ENCODE data around the gene SETD5. TPM values are rescaled to one million over a fixed set of nuclear protein-coding genes. Genes with fewer than 3 reads are reported as not detected.
A peak's percentile ranks its signal among the peaks of the same experiment; 100 is the strongest.

SETD5 gene
- total RNA-seq, 4 donors from 2014 or later, result 96.9 to 130 (median 115) TPM

- DNase-seq (ENCODE audit: low spot score in 2 of 2), result no peak
- H3K4me1 ChIP-seq, result peaks cover 0 to 95% (median 37%) of the 10 kb centered on the region in 4 donors
- H3K4me3 ChIP-seq, result no peak overlapping the region
- 68 to 71% methylated on average over 1 of the region's 1 CpG for WGBS, 2 donors
- no peaks in the 10 kb centered on the region for H3K36me3 ChIP-seq
- TF ChIP-seq EP300 (IDR thresholded peaks at IDR 0.05) (no peak), CTCF (IDR thresholded peaks at IDR 0.05) (no peak), POLR2A (IDR thresholded peaks at IDR 0.05) (no peak)
- no peaks in the 10 kb centered on the region for H3K9me3 ChIP-seq
- H3K27ac ChIP-seq, result no peak overlapping the region
- H3K27me3 ChIP-seq, result no peaks in the 10 kb centered on the region
Observed at GRCh38 chr3:9408546-9408945, 11.1 kb downstream of the SETD5 start.

- no peak for TF ChIP-seq EP300 (IDR thresholded peaks at IDR 0.05)
- DNase-seq (ENCODE audit: low spot score in 2 of 2), result no peak
- H3K27me3 ChIP-seq, result no peaks in the 10 kb centered on the region
- H3K27ac ChIP-seq, result peak overlapping the region in 2 of 4 donors; percentile 8 to 12
- 76 to 80% methylated on average over 6 of the region's 6 CpGs for WGBS, 2 donors
- peaks cover 0 to 94% (median 22%) of the 10 kb centered on the region in 4 donors for H3K4me1 ChIP-seq
- no peak overlapping the region for H3K4me3 ChIP-seq
- H3K36me3 ChIP-seq, result no peaks in the 10 kb centered on the region
- no peaks in the 10 kb centered on the region for H3K9me3 ChIP-seq
Observed at GRCh38 chr3:9409981-9410854, 12.8 kb downstream of the SETD5 start.

GRCh38 chr3:9411302-9411701 is 13.9 kb downstream of the SETD5 start:
- Histone ChIP-seq H3K27me3 (no peaks in the 10 kb centered on the region), H3K4me1 (peaks cover 0 to 91% (median 13%) of the 10 kb centered on the region in 4 donors), H3K36me3 (peaks cover 0 to 6% (median 0%) of the 10 kb centered on the region in 3 donors), H3K27ac (peak overlapping the region in 1 of 4 donors; percentile 8), H3K9me3 (no peaks in the 10 kb centered on the region), H3K4me3 (no peak overlapping the region)
- no peak for DNase-seq (ENCODE audit: low spot score in 2 of 2)
- TF ChIP-seq POLR2A (IDR thresholded peaks at IDR 0.05) (no peak), EP300 (IDR thresholded peaks at IDR 0.05) (no peak), CTCF (IDR thresholded peaks at IDR 0.05) (no peak)
- 84 to 89% methylated on average over 1 of the region's 1 CpG for WGBS, 2 donors

GRCh38 chr3:9412293-9412692 is 14.9 kb downstream of the SETD5 start:
- H3K27me3 ChIP-seq, result no peaks in the 10 kb centered on the region
- peaks cover 0 to 6% (median 0%) of the 10 kb centered on the region in 3 donors for H3K36me3 ChIP-seq
- H3K27ac ChIP-seq, result no peak overlapping the region
- H3K4me1 ChIP-seq, result peaks cover 0 to 94% (median 16%) of the 10 kb centered on the region in 4 donors
- TF ChIP-seq CTCF (IDR thresholded peaks at IDR 0.05) (no peak), POLR2A (IDR thresholded peaks at IDR 0.05) (no peak), EP300 (IDR thresholded peaks at IDR 0.05) (no peak)
- WGBS, 2 donors, result 65% methylated on average over 1 of the region's 1 CpG
- H3K9me3 ChIP-seq, result no peaks in the 10 kb centered on the region
- no peak for DNase-seq (ENCODE audit: low spot score in 2 of 2)
- no peak overlapping the region for H3K4me3 ChIP-seq

- Histone ChIP-seq H3K36me3 (peaks cover 0 to 6% (median 0%) of the 10 kb centered on the region in 3 donors), H3K27ac (no peak overlapping the region), H3K27me3 (no peaks in the 10 kb centered on the region), H3K9me3 (no peaks in the 10 kb centered on the region), H3K4me3 (no peak overlapping the region), H3K4me1 (peaks cover 0 to 84% (median 12%) of the 10 kb centered on the region in 4 donors)
- DNase-seq (ENCODE audit: low spot score in 2 of 2), result no peak
- TF ChIP-seq POLR2A (IDR thresholded peaks at IDR 0.05), result no peak
- TF ChIP-seq EP300 (IDR thresholded peaks at IDR 0.05), result no peak
- TF ChIP-seq CTCF (IDR thresholded peaks at IDR 0.05), result no peak
Observed at GRCh38 chr3:9414826-9415225, 17.4 kb downstream of the SETD5 start.
